OCI-LY1 (cell line): ENCODE measurements around the gene GZF1.

Source experiments
- EZH2 ChIP-seq: fragments of 200-600 bp; sonication (generic), shearing (Covaris generic); IDR thresholded peaks from 2 replicates; pipeline ENCODE4 v1.8.0; 2017; ENCODE audit warnings: borderline replicate concordance, mixed run types, mild to moderate bottlenecking, antibody characterized with exemption, low read length, moderate library complexity, mixed read lengths
- TF ChIP-seq, protein P1 (sequence below): fragments of 200-600 bp; sonication (generic), shearing (Covaris generic); IDR thresholded peaks from 2 replicates; pipeline ENCODE4 v1.5.1; 2017; ENCODE audit warnings: mild to moderate bottlenecking, antibody characterized with exemption, low read length, moderate library complexity, mixed read lengths

DNA sequence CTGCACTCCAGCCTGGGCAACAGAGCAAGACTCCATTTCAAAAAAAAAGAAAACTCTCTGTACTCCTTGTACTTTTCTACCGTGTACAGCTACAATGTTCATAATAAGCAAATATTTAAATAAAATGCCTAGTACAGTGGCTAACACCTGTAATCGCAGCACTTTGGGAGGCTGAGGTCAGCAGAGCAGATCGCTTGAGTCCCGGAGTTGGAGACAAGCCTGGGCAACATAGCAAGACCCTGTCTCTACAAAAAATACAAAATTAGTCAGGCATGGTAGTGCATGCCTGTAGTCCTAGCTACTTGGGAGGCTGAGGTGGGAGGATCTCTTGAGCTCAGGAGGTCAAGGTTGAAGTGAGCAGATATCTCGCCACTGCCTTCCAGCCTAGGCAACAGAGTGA is 53.6 kb downstream of the GZF1 start:
- TF ChIP-seq, protein P1, sequence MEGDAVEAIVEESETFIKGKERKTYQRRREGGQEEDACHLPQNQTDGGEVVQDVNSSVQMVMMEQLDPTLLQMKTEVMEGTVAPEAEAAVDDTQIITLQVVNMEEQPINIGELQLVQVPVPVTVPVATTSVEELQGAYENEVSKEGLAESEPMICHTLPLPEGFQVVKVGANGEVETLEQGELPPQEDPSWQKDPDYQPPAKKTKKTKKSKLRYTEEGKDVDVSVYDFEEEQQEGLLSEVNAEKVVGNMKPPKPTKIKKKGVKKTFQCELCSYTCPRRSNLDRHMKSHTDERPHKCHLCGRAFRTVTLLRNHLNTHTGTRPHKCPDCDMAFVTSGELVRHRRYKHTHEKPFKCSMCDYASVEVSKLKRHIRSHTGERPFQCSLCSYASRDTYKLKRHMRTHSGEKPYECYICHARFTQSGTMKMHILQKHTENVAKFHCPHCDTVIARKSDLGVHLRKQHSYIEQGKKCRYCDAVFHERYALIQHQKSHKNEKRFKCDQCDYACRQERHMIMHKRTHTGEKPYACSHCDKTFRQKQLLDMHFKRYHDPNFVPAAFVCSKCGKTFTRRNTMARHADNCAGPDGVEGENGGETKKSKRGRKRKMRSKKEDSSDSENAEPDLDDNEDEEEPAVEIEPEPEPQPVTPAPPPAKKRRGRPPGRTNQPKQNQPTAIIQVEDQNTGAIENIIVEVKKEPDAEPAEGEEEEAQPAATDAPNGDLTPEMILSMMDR, result no peak
- TF ChIP-seq EZH2, result no peak
